DND-41 (cell line): ENCODE measurements around the gene KRTAP10-7.

Source experiments
- CTCF ChIP-seq: IDR thresholded peaks from 2 replicates; pipeline ENCODE4 v1.5.1; 2012; ENCODE audit warnings: borderline replicate concordance, low read length, moderate library complexity, mild to moderate bottlenecking; ENCODE audit not compliant: poor library complexity, severe bottlenecking; ENCODE audit errors: extremely low read depth
- EZH2 ChIP-seq: IDR thresholded peaks from 3 replicates; pipeline ENCODE4 v1.6.1; 2012; ENCODE audit warnings: borderline replicate concordance, low read depth, mild to moderate bottlenecking, moderate library complexity, low read length, inconsistent platforms; ENCODE audit not compliant: severe bottlenecking

- TF ChIP-seq CTCF (no peak), EZH2 (no peak)
These were observed 19.2 kb upstream of the KRTAP10-7 start for GRCh38 chr21:44581158-44581557.
